HG03103 (cell line): ENCODE data around the gene MAP4K3.
"Not testable (repeated sequence)": the region's sequence is repeated elsewhere in the genome, so short reads cannot be mapped to it uniquely, and the experiment has no call there.

Experiments
- ATAC-seq: cut with Tn5 transposase; IDR thresholded peaks from one replicate; pipeline ENCODE4 v1.9.1; 2021; ENCODE audit warnings: low read depth; ENCODE audit not compliant: unreplicated experiment

The MAP4K3 gene

GRCh38 chr2:39378968-39379367, 58.1 kb downstream of the MAP4K3 start:
- ATAC-seq = no peak

GRCh38 chr2:39377226-39377939, 59.7 kb downstream of the MAP4K3 start:
- peak; percentile 74 for ATAC-seq

- no peak for ATAC-seq
Measured at GRCh38 chr2:39375917-39376316, 61.2 kb downstream of the MAP4K3 start.

- no peak for ATAC-seq
Measured at GRCh38 chr2:39373181-39373802, 63.8 kb downstream of the MAP4K3 start.

GRCh38 chr2:39370101-39370500, 67.0 kb downstream of the MAP4K3 start:
- ATAC-seq = no peak

- no peak for ATAC-seq
Measured at GRCh38 chr2:39368846-39369245, 68.2 kb downstream of the MAP4K3 start.

- no peak for ATAC-seq
Measured at GRCh38 chr2:39368376-39368775, 68.7 kb downstream of the MAP4K3 start.

- ATAC-seq = no peak
Measured at GRCh38 chr2:39362595-39362994, 74.5 kb downstream of the MAP4K3 start.

GRCh38 chr2:39361511-39361910, 75.6 kb downstream of the MAP4K3 start:
- no peak for ATAC-seq

- not testable (repeated sequence) for ATAC-seq
Measured at GRCh38 chr2:39360342-39360741, 76.7 kb downstream of the MAP4K3 start.

GRCh38 chr2:39359453-39360038, 77.5 kb downstream of the MAP4K3 start:
- no peak for ATAC-seq

- ATAC-seq = no peak
Measured at GRCh38 chr2:39356922-39357639, 80.0 kb downstream of the MAP4K3 start.

GRCh38 chr2:39350658-39351057, 86.4 kb downstream of the MAP4K3 start:
- ATAC-seq = no peak

- no peak for ATAC-seq
Measured at GRCh38 chr2:39338502-39338901, 98.6 kb downstream of the MAP4K3 start.

- no peak for ATAC-seq
Measured at GRCh38 chr2:39335930-39336329, 101.2 kb downstream of the MAP4K3 start.

- no peak for ATAC-seq
Measured at GRCh38 chr2:39334978-39335377, 102.1 kb downstream of the MAP4K3 start.

- ATAC-seq = no peak
Measured at GRCh38 chr2:39334529-39334928, 102.6 kb downstream of the MAP4K3 start.

GRCh38 chr2:39326644-39327043, 110.4 kb downstream of the MAP4K3 start:
- no peak for ATAC-seq

- no peak for ATAC-seq
Measured at GRCh38 chr2:39325966-39326365, 111.1 kb downstream of the MAP4K3 start.

- not testable (repeated sequence) for ATAC-seq
Measured at GRCh38 chr2:39321056-39322035, 115.7 kb downstream of the MAP4K3 start.
